Fibroblast of pulmonary artery (primary cell): Measurements from ENCODE around the gene LRRC26.
"Not testable (repeated sequence)": the region's sequence is repeated elsewhere in the genome, so short reads cannot be mapped to it uniquely, and the experiment has no call there.

Experiments
- DNase-seq: peaks from one replicate; pipeline ENCODE4 v3.0.0-alpha.2; 2010; ENCODE audit warnings: low read depth
- H3K4me3 ChIP-seq: replicated peaks from 2 replicates; pipeline ENCODE4 v1.5.1; 2011; ENCODE audit warnings: low read depth, mild to moderate bottlenecking, control low read depth, low read length, moderate library complexity
- CTCF ChIP-seq: IDR thresholded peaks from 2 replicates; pipeline ENCODE4 v1.5.1; 2011; ENCODE audit warnings: mild to moderate bottlenecking, control low read depth, low read length, inconsistent platforms; ENCODE audit errors: missing control alignments

LRRC26 gene

GRCh38 chr9:137136881-137137607, 32.8 kb downstream of the LRRC26 start:
- no peak overlapping the region for H3K4me3 ChIP-seq
- DNase-seq, result no peak
- TF ChIP-seq CTCF, result no peak

GRCh38 chr9:137136261-137136880, 33.5 kb downstream of the LRRC26 start:
- H3K4me3 ChIP-seq, result no peak overlapping the region
- no peak for DNase-seq
- TF ChIP-seq CTCF, result no peak

GRCh38 chr9:137135154-137135553, 34.7 kb downstream of the LRRC26 start:
- not testable (repeated sequence) for H3K4me3 ChIP-seq, DNase-seq

GRCh38 chr9:137134191-137134590, 35.7 kb downstream of the LRRC26 start:
- H3K4me3 ChIP-seq, result no peak overlapping the region
- TF ChIP-seq CTCF, result no peak

GRCh38 chr9:137130176-137130755, 39.6 kb downstream of the LRRC26 start:
- no peak for DNase-seq
- peak overlapping the region; percentile 76 for H3K4me3 ChIP-seq
- no peak for TF ChIP-seq CTCF

More at GRCh38 chr9:137134191-137134590, 35.7 kb downstream of the LRRC26 start:
- DNase-seq, result no peak

- DNase-seq, result peak; percentile 93
- H3K4me3 ChIP-seq, result peak overlapping the region; percentile 76
- no peak for TF ChIP-seq CTCF
Measured at GRCh38 chr9:137129456-137130175, 40.2 kb downstream of the LRRC26 start.

GRCh38 chr9:137128862-137129455, 40.9 kb downstream of the LRRC26 start:
- H3K4me3 ChIP-seq, result peak overlapping the region; percentile 76
- TF ChIP-seq CTCF, result no peak
- DNase-seq, result peak; percentile 17
